GM21447 (cell line): ENCODE data around the gene RACGAP1.

Experiments
- ATAC-seq: cut with Tn5 transposase; IDR thresholded peaks from one replicate; pipeline ENCODE4 v1.9.1; 2021; ENCODE audit not compliant: unreplicated experiment

The RACGAP1 gene

GRCh38 chr12:49957570-49957967 is 67.7 kb downstream of the RACGAP1 start:
- no peak for ATAC-seq

GRCh38 chr12:49956663-49957569 is 68.4 kb downstream of the RACGAP1 start:
- no peak for ATAC-seq

GRCh38 chr12:49955899-49956662 is 69.2 kb downstream of the RACGAP1 start:
- ATAC-seq, result no peak

- no peak for ATAC-seq
These were observed 70.1 kb downstream of the RACGAP1 start for GRCh38 chr12:49954863-49955830.

GRCh38 chr12:49953961-49954846 is 71.1 kb downstream of the RACGAP1 start:
- no peak for ATAC-seq

GRCh38 chr12:49953151-49953550 is 72.1 kb downstream of the RACGAP1 start:
- ATAC-seq, result no peak

- ATAC-seq, result no peak
These were observed 72.8 kb downstream of the RACGAP1 start for GRCh38 chr12:49952391-49953055.

- no peak for ATAC-seq
These were observed 73.7 kb downstream of the RACGAP1 start for GRCh38 chr12:49951411-49952240.

GRCh38 chr12:49950273-49951251 is 74.7 kb downstream of the RACGAP1 start, which contains the start of gene AQP2:
Gene AQP2, plus strand, starts transcription at chr12:49950737. Its CDS starts 94 bp downstream, at chr12:49950831.
- ATAC-seq, result no peak

GRCh38 chr12:49949866-49950265 is 75.4 kb downstream of the RACGAP1 start:
- no peak for ATAC-seq

- ATAC-seq, result no peak
These were observed 76.1 kb downstream of the RACGAP1 start for GRCh38 chr12:49948866-49949845.

GRCh38 chr12:49947593-49948226 is 77.6 kb downstream of the RACGAP1 start:
- ATAC-seq, result no peak

GRCh38 chr12:49946497-49946896 is 78.8 kb downstream of the RACGAP1 start:
- ATAC-seq, result no peak

GRCh38 chr12:49946086-49946485 is 79.2 kb downstream of the RACGAP1 start:
- ATAC-seq, result no peak

GRCh38 chr12:49945394-49946080 is 79.8 kb downstream of the RACGAP1 start:
- ATAC-seq, result peak; percentile 70
